Measurements from ENCODE around the gene FBXL16. TPM values are rescaled to one million over a fixed set of nuclear protein-coding genes. Genes with fewer than 3 reads are reported as not detected.

FBXL16 gene
- total RNA-seq, 1 donor from 2014 or later, result 0.17 TPM

DNA sequence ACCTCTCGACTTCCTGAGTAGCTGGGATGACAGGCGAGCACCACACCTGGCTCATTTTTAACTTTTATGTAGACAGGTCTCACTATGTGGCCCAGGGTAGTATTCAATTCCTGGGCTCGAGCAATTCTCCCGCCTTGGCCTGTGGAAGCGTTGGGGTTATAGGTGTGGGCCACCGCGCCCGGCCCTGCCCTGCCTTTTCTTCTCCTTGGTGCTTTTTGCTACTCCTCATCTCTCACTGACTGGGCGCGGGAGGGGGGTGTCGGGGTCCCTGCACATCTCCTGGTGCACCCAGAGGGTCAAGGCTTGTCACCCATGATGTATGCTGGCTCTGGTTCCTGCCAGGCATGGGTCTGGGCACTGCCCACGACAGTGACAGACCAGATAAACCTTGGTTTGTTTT lies 61.0 kb downstream of the FBXL16 start:
- TF ChIP-seq CTCF (IDR thresholded peaks at IDR 0.05; ENCODE audit: insufficient read depth, low read length, poor library complexity, severe bottlenecking), result no peak
- DNase-seq (ENCODE audit: low read depth), result no peak
- Histone ChIP-seq H3K36me3 (ENCODE audit: control insufficient read depth, insufficient read depth, low read length) (no peaks in the 10 kb centered on the region), H3K4me3 (ENCODE audit: low read depth, low read length) (no peak overlapping the region), H3K27me3 (ENCODE audit: control insufficient read depth, insufficient read depth, low read length) (no peaks in the 10 kb centered on the region)

- peak overlapping the region; percentile 61 for H3K4me3 ChIP-seq (ENCODE audit: low read depth, low read length)
- TF ChIP-seq CTCF (IDR thresholded peaks at IDR 0.05; ENCODE audit: insufficient read depth, low read length, poor library complexity, severe bottlenecking), result no peak
- no peaks in the 10 kb centered on the region for H3K36me3 ChIP-seq (ENCODE audit: control insufficient read depth, insufficient read depth, low read length)
- no peak for DNase-seq (ENCODE audit: low read depth)
- H3K27me3 ChIP-seq (ENCODE audit: control insufficient read depth, insufficient read depth, low read length), result no peaks in the 10 kb centered on the region
These were observed 62.6 kb downstream of the FBXL16 start for GRCh38 chr16:643050-643368.

Other genes starting within 250 kb of the FBXL16 start
- 47.1 and 54.5 TPM in 2 replicates for gene CAPN15, start 178.1 kb downstream of the FBXL16 start, total RNA-seq
- gene PRR35, start 145.4 kb downstream of the FBXL16 start, total RNA-seq, result not detected in 2 replicates
- gene NHLRC4, start 138.8 kb downstream of the FBXL16 start, total RNA-seq, result 0.46 and 2.3 TPM in 2 replicates
- 54.9 and 63.1 TPM in 2 replicates for gene PIGQ, start 135.8 kb downstream of the FBXL16 start, total RNA-seq
- 16.5 and 26.9 TPM in 2 replicates for gene RAB40C, start 115.7 kb downstream of the FBXL16 start, total RNA-seq
- 0.08 TPM in 1 of 2 replicates, not detected in the other for gene WFIKKN1, start 74.8 kb downstream of the FBXL16 start, total RNA-seq
- gene METTL26, start 69.5 kb downstream of the FBXL16 start, total RNA-seq, result 170 and 203 TPM in 2 replicates
- gene MCRIP2, start 64.0 kb downstream of the FBXL16 start, total RNA-seq, result 41.7 and 59.8 TPM in 2 replicates
- gene WDR90, start 56.4 kb downstream of the FBXL16 start, total RNA-seq, result 17.0 and 21.0 TPM in 2 replicates
- 68.0 and 76.8 TPM in 2 replicates for gene RHOT2, start 37.7 kb downstream of the FBXL16 start, total RNA-seq
- gene RHBDL1, start 30.1 kb downstream of the FBXL16 start, total RNA-seq, result 0.88 and 0.96 TPM in 2 replicates
- 133 and 179 TPM in 2 replicates for gene STUB1, start 25.4 kb downstream of the FBXL16 start, total RNA-seq
- gene JMJD8, start 21.5 kb downstream of the FBXL16 start, total RNA-seq, result 59.4 and 72.8 TPM in 2 replicates
- 22.0 and 23.9 TPM in 2 replicates for gene WDR24, start 15.4 kb downstream of the FBXL16 start, total RNA-seq
- 116 and 161 TPM in 2 replicates for gene METRN, start 9.3 kb upstream of the FBXL16 start, total RNA-seq
- gene ANTKMT, start 15.3 kb upstream of the FBXL16 start, total RNA-seq, result 42.4 and 61.9 TPM in 2 replicates
- gene CCDC78, start 20.6 kb upstream of the FBXL16 start, total RNA-seq, result 2.5 and 6.1 TPM in 2 replicates
- gene HAGHL, start 21.3 kb upstream of the FBXL16 start, total RNA-seq, result 17.7 and 18.8 TPM in 2 replicates
- 34.5 and 40.3 TPM in 2 replicates for gene CIAO3, start 35.2 kb upstream of the FBXL16 start, total RNA-seq
- 8.6 and 14.2 TPM in 2 replicates for gene MSLN, start 54.9 kb upstream of the FBXL16 start, total RNA-seq
- gene RPUSD1, start 82.6 kb upstream of the FBXL16 start, total RNA-seq, result 42.0 and 51.7 TPM in 2 replicates
- gene CHTF18, start 82.8 kb upstream of the FBXL16 start, total RNA-seq, result 20.8 and 23.9 TPM in 2 replicates
- gene GNG13, start 94.9 kb upstream of the FBXL16 start, total RNA-seq, result not detected in 2 replicates